CD4-positive, alpha-beta memory T cell (primary cell): ENCODE results near the gene CORIN. TPM values are rescaled to one million over a fixed set of nuclear protein-coding genes. Genes with fewer than 3 reads are reported as not detected.

Source experiments
- CTCF ChIA-PET: fragments of 350-600 bp; sonication (Branson Sonifier 250); formaldehyde crosslinking; loops from one replicate; lab custom pipeline; 2021; ENCODE audit warnings: inconsistent platforms; ENCODE audit not compliant: partially characterized antibody; lab: Charles Lee
- POLR2A ChIA-PET: fragments of 350-600 bp; sonication (Branson Sonifier 250); formaldehyde crosslinking; loops from one replicate; lab custom pipeline; 2021; ENCODE audit not compliant: partially characterized antibody; lab: Charles Lee
- DNase-seq, 5 donors: peaks; one replicate each; pipeline versions ENCODE4 v3.0.0 to v3.0.0-alpha.2; 2020 to 2022; ENCODE audit warnings: mixed read lengths in 1 of 5
- H3K27ac ChIP-seq: one replicate; pipeline ENCODE4 v1.7.0; 2013; ENCODE audit warnings: low read depth, low read length
- H3K27me3 ChIP-seq: 2 replicates; pipeline ENCODE4 v1.7.0; 2013; ENCODE audit warnings: mild to moderate bottlenecking, low read length, moderate library complexity; ENCODE audit not compliant: insufficient read depth
- H3K36me3 ChIP-seq: 2 replicates; pipeline ENCODE4 v1.7.0; 2013; ENCODE audit warnings: mild to moderate bottlenecking, low read length, moderate library complexity; ENCODE audit not compliant: insufficient read depth
- H3K4me1 ChIP-seq: 2 replicates; pipeline ENCODE4 v1.7.0; 2013; ENCODE audit warnings: mild to moderate bottlenecking, low read length, moderate library complexity; ENCODE audit not compliant: insufficient read depth
- H3K4me3 ChIP-seq, 2 donors: one replicate each; pipeline ENCODE4 v1.7.0; 2013; ENCODE audit warnings: low read length in 2 of 2, mild to moderate bottlenecking in 1 of 2
- H3K9me3 ChIP-seq, 2 donors: one replicate each; pipeline ENCODE4 v1.7.0; 2013; ENCODE audit warnings: low read length in 2 of 2, control low read depth in 1 of 2; ENCODE audit not compliant: control insufficient read depth in 1 of 2
- H3K27ac Mint-ChIP-seq, 7 donors: one replicate each; pipeline ENCODE4 v1.8.0; 2020 to 2021; ENCODE audit warnings: mixed read lengths in 7 of 7, mild to moderate bottlenecking in 6 of 7, inconsistent platforms in 3 of 7, moderate library complexity in 3 of 7
- H3K27me3 Mint-ChIP-seq, 2 donors: one replicate each; pipeline ENCODE4 v1.8.0; 2020 to 2021; ENCODE audit warnings: mixed read lengths in 2 of 2
- H3K36me3 Mint-ChIP-seq, 2 donors: one replicate each; pipeline ENCODE4 v1.8.0; 2020 to 2021; ENCODE audit warnings: mixed read lengths in 2 of 2, inconsistent platforms in 1 of 2, mild to moderate bottlenecking in 1 of 2
- H3K4me1 Mint-ChIP-seq, 4 donors: one replicate each; pipeline ENCODE4 v1.8.0; 2020 to 2021; ENCODE audit warnings: mixed read lengths in 4 of 4, mild to moderate bottlenecking in 1 of 4
- H3K4me3 Mint-ChIP-seq, 8 donors: one replicate each; pipeline ENCODE4 v1.8.0; 2020 to 2021; ENCODE audit warnings: mixed read lengths in 8 of 8, mild to moderate bottlenecking in 7 of 8, moderate library complexity in 6 of 8, inconsistent platforms in 3 of 8
- H3K9me3 Mint-ChIP-seq, 8 donors: one replicate each; pipeline ENCODE4 v1.8.0; 2020 to 2021; ENCODE audit warnings: mixed read lengths in 8 of 8, mild to moderate bottlenecking in 5 of 8, inconsistent platforms in 3 of 8, moderate library complexity in 1 of 8
- intact Hi-C: fragments of 100-400 bp; cut with micrococcal nuclease; formaldehyde crosslinking; loops from one replicate; pipeline ENCODE4 v1.15.1; 2023
- polyA plus RNA-seq, 2 donors: library from polyadenylated mRNA; unstranded; fragments of 300-500 nt; fragmentation: Illumina TruSeq; gene quantifications; one replicate each; pipeline ENCODE4 v1.2.3, GENCODE V29; 2021
- total RNA-seq, 2 experiments: library from RNA; stranded (reverse); gene quantifications; one replicate each; pipeline ENCODE4 v1.2.3, GENCODE V29; 2021

Gene CORIN
- total and polyA plus RNA-seq, 4 experiments from 2014 or later = 0.30 to 1.1 (median 0.36) TPM; not detected in 1

GRCh38 chr4:47827343-47828047 is 10.4 kb downstream of the CORIN start:
- Histone ChIP-seq H3K36me3 (no peaks in the 10 kb centered on the region), H3K27ac (no peak overlapping the region), H3K9me3 (no peaks in the 10 kb centered on the region), H3K4me3 (no peak overlapping the region), H3K27me3 (no peaks in the 10 kb centered on the region), H3K4me1 (peaks cover 11% of the 10 kb centered on the region)
- peak in 1 of 5 donors; percentile 30 for DNase-seq
- Mint-ChIP-seq H3K36me3 (no peaks in the 10 kb centered on the region), H3K27me3 (peaks cover 0 to 3% of the 10 kb centered on the region in 2 donors), H3K27ac (peak overlapping the region in 3 of 7 donors; percentile 42 to 81 (median 64)), H3K4me3 (peak overlapping the region in 2 of 8 donors; percentile 58 to 61), H3K9me3 (no peaks in the 10 kb centered on the region), H3K4me1 (peaks cover 9 to 18% (median 11%) of the 10 kb centered on the region in 4 donors)
- intact Hi-C loops = loop anchor here (1.0 kb wide), 1 partner anchor 9 kb away; no protein-coding TSS in a partner anchor
- CTCF ChIA-PET = interaction anchor here (1.4 to 3.2 kb wide), 3 partner anchors 9 to 159 kb away, joined by 4 to 12 read pairs (median 6); no protein-coding TSS in a partner anchor
- POLR2A ChIA-PET = interaction anchor here (0.8 kb wide), 1 partner anchor 10 kb away, joined by 4 read pairs; the partner anchor contains the start of gene CORIN

GRCh38 chr4:47824840-47825239 is 13.0 kb downstream of the CORIN start:
- peaks cover 11% of the 10 kb centered on the region for H3K4me1 ChIP-seq
- peaks cover 9 to 18% (median 11%) of the 10 kb centered on the region in 4 donors for H3K4me1 Mint-ChIP-seq
- no peaks in the 10 kb centered on the region for H3K27me3 ChIP-seq
- H3K4me3 ChIP-seq = no peak overlapping the region
- no peak overlapping the region for H3K27ac ChIP-seq
- H3K4me3 Mint-ChIP-seq = no peak overlapping the region
- H3K36me3 ChIP-seq = no peaks in the 10 kb centered on the region
- CTCF ChIA-PET = interaction anchor here (1.8 kb wide), 1 partner anchor 11 kb away, joined by 6 read pairs; no protein-coding TSS in a partner anchor
- no peaks in the 10 kb centered on the region for H3K9me3 Mint-ChIP-seq
- intact Hi-C loops = no loop called here
- POLR2A ChIA-PET = no interaction called here
- peaks cover 0 to 3% of the 10 kb centered on the region in 2 donors for H3K27me3 Mint-ChIP-seq
- no peaks in the 10 kb centered on the region for H3K9me3 ChIP-seq
- no peak overlapping the region for H3K27ac Mint-ChIP-seq
- DNase-seq = no peak
- no peaks in the 10 kb centered on the region for H3K36me3 Mint-ChIP-seq

- peaks cover 6 to 19% of the 10 kb centered on the region in 2 donors for H3K27me3 Mint-ChIP-seq
- no peaks in the 10 kb centered on the region for H3K36me3 ChIP-seq
- H3K4me3 Mint-ChIP-seq = peak overlapping the region in 1 of 8 donors; percentile 37
- intact Hi-C loops = no loop called here
- no peak overlapping the region for H3K27ac Mint-ChIP-seq
- peaks cover 0 to 5% (median 0%) of the 10 kb centered on the region in 4 donors for H3K4me1 Mint-ChIP-seq
- CTCF ChIA-PET = no interaction called here
- peaks cover 7% of the 10 kb centered on the region for H3K27me3 ChIP-seq
- DNase-seq = no peak
- no peak overlapping the region for H3K4me3 ChIP-seq
- no peaks in the 10 kb centered on the region for H3K9me3 ChIP-seq
- H3K36me3 Mint-ChIP-seq = no peaks in the 10 kb centered on the region
- no peaks in the 10 kb centered on the region for H3K4me1 ChIP-seq
- POLR2A ChIA-PET = no interaction called here
- no peak overlapping the region for H3K27ac ChIP-seq
- H3K9me3 Mint-ChIP-seq = no peaks in the 10 kb centered on the region
Measured at GRCh38 chr4:47819178-47819577, 18.7 kb downstream of the CORIN start.

- Mint-ChIP-seq H3K9me3 (no peaks in the 10 kb centered on the region), H3K4me3 (no peak overlapping the region), H3K4me1 (peaks cover 0 to 5% (median 0%) of the 10 kb centered on the region in 4 donors), H3K36me3 (no peaks in the 10 kb centered on the region), H3K27me3 (peaks cover 12 to 28% of the 10 kb centered on the region in 2 donors), H3K27ac (no peak overlapping the region)
- no peaks in the 10 kb centered on the region for H3K9me3 ChIP-seq
- intact Hi-C loops = no loop called here
- CTCF ChIA-PET = interaction anchor here (1.1 kb wide), 1 partner anchor 116 kb away, joined by 3 read pairs; no protein-coding TSS in a partner anchor
- no peak for DNase-seq
- H3K27ac ChIP-seq = no peak overlapping the region
- POLR2A ChIA-PET = no interaction called here
- no peak overlapping the region for H3K4me3 ChIP-seq
- H3K36me3 ChIP-seq = no peaks in the 10 kb centered on the region
- H3K4me1 ChIP-seq = no peaks in the 10 kb centered on the region
- peaks cover 8% of the 10 kb centered on the region for H3K27me3 ChIP-seq
Measured at GRCh38 chr4:47817275-47817674, 20.6 kb downstream of the CORIN start.

- DNase-seq = no peak
Measured at GRCh38 chr4:47816748-47817147, 21.1 kb downstream of the CORIN start.

GRCh38 chr4:47814618-47815295 is 23.1 kb downstream of the CORIN start:
- Histone ChIP-seq H3K4me1 (no peaks in the 10 kb centered on the region), H3K36me3 (no peaks in the 10 kb centered on the region), H3K27me3 (peaks cover 8% of the 10 kb centered on the region), H3K4me3 (no peak overlapping the region), H3K27ac (no peak overlapping the region), H3K9me3 (no peaks in the 10 kb centered on the region)
- intact Hi-C loops = no loop called here
- Mint-ChIP-seq H3K4me3 (no peak overlapping the region), H3K36me3 (no peaks in the 10 kb centered on the region), H3K9me3 (no peaks in the 10 kb centered on the region), H3K27ac (no peak overlapping the region), H3K27me3 (peaks cover 18 to 29% of the 10 kb centered on the region in 2 donors), H3K4me1 (peaks cover 0 to 5% (median 0%) of the 10 kb centered on the region in 4 donors)
- CTCF ChIA-PET = interaction anchor here (2.1 kb wide), 1 partner anchor 22 kb away, joined by 4 read pairs; no protein-coding TSS in a partner anchor
- no peak for DNase-seq
- POLR2A ChIA-PET = no interaction called here

More at GRCh38 chr4:47816748-47817147, 21.1 kb downstream of the CORIN start:
- H3K9me3 Mint-ChIP-seq = no peaks in the 10 kb centered on the region
- Histone ChIP-seq H3K4me1 (no peaks in the 10 kb centered on the region), H3K27me3 (peaks cover 8% of the 10 kb centered on the region), H3K36me3 (no peaks in the 10 kb centered on the region), H3K9me3 (no peaks in the 10 kb centered on the region), H3K27ac (no peak overlapping the region), H3K4me3 (no peak overlapping the region)
- no peaks in the 10 kb centered on the region for H3K36me3 Mint-ChIP-seq
- ChIA-PET POLR2A (no interaction called here), CTCF (interaction anchor here (1.1 kb wide), 1 partner anchor 117 kb away, joined by 3 read pairs; no protein-coding TSS in a partner anchor)
- H3K4me1 Mint-ChIP-seq = peaks cover 0 to 5% (median 0%) of the 10 kb centered on the region in 4 donors
- peaks cover 12 to 28% of the 10 kb centered on the region in 2 donors for H3K27me3 Mint-ChIP-seq
- H3K27ac Mint-ChIP-seq = no peak overlapping the region
- no peak overlapping the region for H3K4me3 Mint-ChIP-seq
- intact Hi-C loops = no loop called here

- ChIA-PET POLR2A (no interaction called here), CTCF (no interaction called here)
- Mint-ChIP-seq H3K4me1 (no peaks in the 10 kb centered on the region), H3K36me3 (no peaks in the 10 kb centered on the region), H3K4me3 (no peak overlapping the region), H3K9me3 (no peaks in the 10 kb centered on the region), H3K27me3 (peaks cover 16 to 18% of the 10 kb centered on the region in 2 donors), H3K27ac (no peak overlapping the region)
- intact Hi-C loops = no loop called here
- Histone ChIP-seq H3K4me1 (no peaks in the 10 kb centered on the region), H3K36me3 (no peaks in the 10 kb centered on the region), H3K4me3 (no peak overlapping the region), H3K27ac (no peak overlapping the region), H3K9me3 (no peaks in the 10 kb centered on the region), H3K27me3 (peaks cover 7% of the 10 kb centered on the region)
- DNase-seq = no peak
Measured at GRCh38 chr4:47809654-47810203, 28.1 kb downstream of the CORIN start.
